Activated CD4-positive, alpha-beta T cell treated with anti-CD3 and anti-CD28 coated beads, Interleukin-2, Interleukin-4, amounts not matched to agents 100 ng/mL and 50 ng/mL, durations not matched to agents 16 hours and 8 hours (primary cell): ENCODE data around the gene SPNS3.

Source experiments
- DNase-seq: peaks from one replicate; pipeline ENCODE4 v3.0.0-alpha.2; 2020; ENCODE audit warnings: low spot score

SPNS3 gene

GRCh38 chr17:4469552-4469951 lies 35.8 kb downstream of the SPNS3 start:
- DNase-seq = no peak

- no peak for DNase-seq
These were observed 38.5 kb downstream of the SPNS3 start for GRCh38 chr17:4472286-4472685.

- no peak for DNase-seq
These were observed 40.4 kb downstream of the SPNS3 start for GRCh38 chr17:4474093-4474492.

GRCh38 chr17:4475001-4475400 lies 41.3 kb downstream of the SPNS3 start:
- DNase-seq = no peak

GRCh38 chr17:4475463-4475862 lies 41.7 kb downstream of the SPNS3 start:
- no peak for DNase-seq

GRCh38 chr17:4476017-4476416 lies 42.3 kb downstream of the SPNS3 start:
- no peak for DNase-seq

GRCh38 chr17:4476511-4477070 lies 42.9 kb downstream of the SPNS3 start:
- DNase-seq = no peak

GRCh38 chr17:4477255-4477791 lies 43.6 kb downstream of the SPNS3 start:
- DNase-seq = no peak

- DNase-seq = no peak
These were observed 44.6 kb downstream of the SPNS3 start for GRCh38 chr17:4478318-4478830.

- DNase-seq = no peak
These were observed 45.7 kb downstream of the SPNS3 start for GRCh38 chr17:4479340-4479981.

GRCh38 chr17:4479982-4480751 lies 46.4 kb downstream of the SPNS3 start:
- no peak for DNase-seq

GRCh38 chr17:4480929-4481898 lies 47.5 kb downstream of the SPNS3 start:
- DNase-seq = peak; percentile 42

GRCh38 chr17:4482338-4483011 lies 48.7 kb downstream of the SPNS3 start:
- no peak for DNase-seq

GRCh38 chr17:4483012-4483840 lies 49.5 kb downstream of the SPNS3 start:
- DNase-seq = no peak

- peak; percentile 30 for DNase-seq
These were observed 52.2 kb downstream of the SPNS3 start for GRCh38 chr17:4485676-4486646.

GRCh38 chr17:4487296-4487695 lies 53.6 kb downstream of the SPNS3 start:
- no peak for DNase-seq

- DNase-seq = no peak
These were observed 54.3 kb downstream of the SPNS3 start for GRCh38 chr17:4487820-4488716.
